HepG2 (cell line): ENCODE results near the gene INHA. TPM values are rescaled to one million over a fixed set of nuclear protein-coding genes. Genes with fewer than 3 reads are reported as not detected.

ENCODE experiments used
- BCLAF1 ChIP-seq: fragments of 450-650 bp; IDR thresholded peaks from 2 replicates; pipeline ENCODE4 v1.6.1; 2017; ENCODE audit warnings: mild to moderate bottlenecking
- CBFB ChIP-seq: sonication (generic); formaldehyde crosslinking; IDR thresholded peaks from 2 replicates; pipeline ENCODE4 v1.4.0; 2020; ENCODE audit warnings: missing genetic modification reagents
- CREM ChIP-seq, 2 experiments: sonication (generic) in 1 of 2; formaldehyde crosslinking in 1 of 2; IDR thresholded peaks; 2 replicates each; pipeline versions ENCODE4 v1.4.0 to v1.6.1; 2016 to 2020; ENCODE audit warnings: antibody characterized with exemption in 1 of 2, mild to moderate bottlenecking in 1 of 2, missing genetic modification reagents in 1 of 2
- ELF1 ChIP-seq: sonication (generic); formaldehyde crosslinking; IDR thresholded peaks from 2 replicates; pipeline ENCODE4 v1.4.0; 2020; ENCODE audit warnings: missing genetic modification reagents
- FOXK1 ChIP-seq: sonication (generic); formaldehyde crosslinking; IDR thresholded peaks from 2 replicates; pipeline ENCODE4 v1.4.0; 2020; ENCODE audit warnings: low read depth, missing genetic modification reagents, borderline replicate concordance
- GABPA ChIP-seq, 2 experiments: IDR thresholded peaks; 2 replicates each; pipeline ENCODE4 v1.6.1; 2011 to 2016; ENCODE audit warnings: low read depth in 2 of 2, low read length in 1 of 2, missing biosample characterization in 1 of 2, missing genetic modification characterization in 1 of 2
- NFRKB ChIP-seq: fragments of 450-650 bp; IDR thresholded peaks from 2 replicates; pipeline ENCODE4 v1.6.1; 2017
- NONO ChIP-seq, 2 experiments: fragments of 450-650 bp in 1 of 2; sonication (generic) in 1 of 2; formaldehyde crosslinking in 1 of 2; IDR thresholded peaks in 1 of 2; conservative IDR thresholded peaks in 1 of 2; 2 replicates each; pipeline versions ENCODE4 v1.6.1 to v1.8.0; 2017 to 2022; ENCODE audit warnings: mild to moderate bottlenecking in 1 of 2, missing genetic modification reagents in 1 of 2, moderate library complexity in 1 of 2
- U2AF1 ChIP-seq: fragments of 200-400 bp; formaldehyde crosslinking; optimal IDR thresholded peaks from 2 replicates; pipeline ENCODE3; 2017; ENCODE audit warnings: mild to moderate bottlenecking, low read depth, low read length
- UBTF ChIP-seq: sonication (generic); formaldehyde crosslinking; IDR thresholded peaks from 2 replicates; pipeline ENCODE4 v1.4.0; 2020; ENCODE audit warnings: mild to moderate bottlenecking, missing genetic modification reagents
- ZNF567 ChIP-seq: sonication (generic); formaldehyde crosslinking; IDR thresholded peaks from 2 replicates; pipeline ENCODE4 v1.8.1; 2023; ENCODE audit warnings: mild to moderate bottlenecking, missing genetic modification reagents, borderline replicate concordance
- polyA plus RNA-seq, 8 experiments: library from polyadenylated mRNA; depleted of rRNA in 3 of 8; stranded (reverse) in 7 of 8; unstranded in 1 of 8; fragments of >200 nt; fragmentation: Illumina TruSeq in 4 of 8; extraction: Trizol in 4 of 8; gene quantifications; 2 replicates each; pipeline versions ENCODE4 v1.2.1 to v1.2.3, GENCODE V29; 2011 to 2016; ENCODE audit warnings: low read depth in 4 of 8, missing spikeins in 1 of 8, mixed read lengths in 1 of 8; ENCODE audit not compliant: insufficient read depth in 1 of 8
- total RNA-seq, 5 experiments: library from RNA; depleted of rRNA; stranded (reverse); fragments of >200 nt; fragmentation: Illumina TruSeq; extraction: Trizol; gene quantifications; 2 replicates each; pipeline ENCODE4 v1.2.3, GENCODE V29; 2016; ENCODE audit warnings: low read depth in 1 of 5
- TF ChIP-seq, protein P1 (sequence below): sonication (generic); formaldehyde crosslinking; IDR thresholded peaks from 2 replicates; pipeline ENCODE4 v1.5.1; 2020; ENCODE audit warnings: missing genetic modification reagents, mild to moderate bottlenecking, borderline replicate concordance
- TF ChIP-seq, protein P2 (sequence below): sonication (generic); formaldehyde crosslinking; IDR thresholded peaks from 2 replicates; pipeline ENCODE4 v1.5.0; 2020; ENCODE audit warnings: mild to moderate bottlenecking, missing genetic modification reagents
- TF ChIP-seq, protein P3 (sequence below): sonication (generic); formaldehyde crosslinking; IDR thresholded peaks from 2 replicates; pipeline ENCODE4 v1.4.0; 2020; ENCODE audit warnings: mild to moderate bottlenecking, missing genetic modification reagents

INHA gene
- total and polyA plus RNA-seq, 2 of the 13 experiments (the other 11 are each of a cell fraction or from before 2014, with no cell fraction given), result 4.1 to 15.2 TPM

GRCh38 chr2:219541611-219542180 lies 30.4 kb upstream of the INHA start (continued):
- TF ChIP-seq, protein P1, sequence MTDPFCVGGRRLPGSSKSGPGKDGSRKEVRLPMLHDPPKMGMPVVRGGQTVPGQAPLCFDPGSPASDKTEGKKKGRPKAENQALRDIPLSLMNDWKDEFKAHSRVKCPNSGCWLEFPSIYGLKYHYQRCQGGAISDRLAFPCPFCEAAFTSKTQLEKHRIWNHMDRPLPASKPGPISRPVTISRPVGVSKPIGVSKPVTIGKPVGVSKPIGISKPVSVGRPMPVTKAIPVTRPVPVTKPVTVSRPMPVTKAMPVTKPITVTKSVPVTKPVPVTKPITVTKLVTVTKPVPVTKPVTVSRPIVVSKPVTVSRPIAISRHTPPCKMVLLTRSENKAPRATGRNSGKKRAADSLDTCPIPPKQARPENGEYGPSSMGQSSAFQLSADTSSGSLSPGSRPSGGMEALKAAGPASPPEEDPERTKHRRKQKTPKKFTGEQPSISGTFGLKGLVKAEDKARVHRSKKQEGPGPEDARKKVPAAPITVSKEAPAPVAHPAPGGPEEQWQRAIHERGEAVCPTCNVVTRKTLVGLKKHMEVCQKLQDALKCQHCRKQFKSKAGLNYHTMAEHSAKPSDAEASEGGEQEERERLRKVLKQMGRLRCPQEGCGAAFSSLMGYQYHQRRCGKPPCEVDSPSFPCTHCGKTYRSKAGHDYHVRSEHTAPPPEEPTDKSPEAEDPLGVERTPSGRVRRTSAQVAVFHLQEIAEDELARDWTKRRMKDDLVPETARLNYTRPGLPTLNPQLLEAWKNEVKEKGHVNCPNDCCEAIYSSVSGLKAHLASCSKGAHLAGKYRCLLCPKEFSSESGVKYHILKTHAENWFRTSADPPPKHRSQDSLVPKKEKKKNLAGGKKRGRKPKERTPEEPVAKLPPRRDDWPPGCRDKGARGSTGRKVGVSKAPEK (CRISPR knock-in tag), result 0 out of 2 replicates have a peak, but pooled peaks have one; percentile 22
- TF ChIP-seq NFRKB, result no peak
- no peak for TF ChIP-seq NONO (IDR thresholded peaks at IDR 0.05)
- peak; percentile 82 for TF ChIP-seq NONO (CRISPR knock-in tag; conservative IDR thresholded peaks at IDR 0.05)
- TF ChIP-seq CREM (IDR thresholded peaks at IDR 0.05), result no peak
- TF ChIP-seq CREM (CRISPR knock-in tag; IDR thresholded peaks at IDR 0.05), result no peak
- TF ChIP-seq GABPA (IDR thresholded peaks at IDR 0.05; ENCODE audit: low read depth, low read length), result no peak
- TF ChIP-seq GABPA (CRISPR knock-in tag; IDR thresholded peaks at IDR 0.05; ENCODE audit: low read depth), result peak; percentile 19; the same call in 1 of the 2 replicates
- TF ChIP-seq CBFB (CRISPR knock-in tag), result peak; percentile 61; the same call in 1 of the 2 replicates
- TF ChIP-seq ELF1 (CRISPR knock-in tag), result peak; percentile 85
- peak; percentile 92 for TF ChIP-seq UBTF
- TF ChIP-seq BCLAF1, result no peak
- TF ChIP-seq U2AF1, result peak; percentile 29
- TF ChIP-seq ZNF567 (CRISPR knock-in tag), result peak; percentile 85; the same call in 1 of the 2 replicates
- TF ChIP-seq, protein P2, sequence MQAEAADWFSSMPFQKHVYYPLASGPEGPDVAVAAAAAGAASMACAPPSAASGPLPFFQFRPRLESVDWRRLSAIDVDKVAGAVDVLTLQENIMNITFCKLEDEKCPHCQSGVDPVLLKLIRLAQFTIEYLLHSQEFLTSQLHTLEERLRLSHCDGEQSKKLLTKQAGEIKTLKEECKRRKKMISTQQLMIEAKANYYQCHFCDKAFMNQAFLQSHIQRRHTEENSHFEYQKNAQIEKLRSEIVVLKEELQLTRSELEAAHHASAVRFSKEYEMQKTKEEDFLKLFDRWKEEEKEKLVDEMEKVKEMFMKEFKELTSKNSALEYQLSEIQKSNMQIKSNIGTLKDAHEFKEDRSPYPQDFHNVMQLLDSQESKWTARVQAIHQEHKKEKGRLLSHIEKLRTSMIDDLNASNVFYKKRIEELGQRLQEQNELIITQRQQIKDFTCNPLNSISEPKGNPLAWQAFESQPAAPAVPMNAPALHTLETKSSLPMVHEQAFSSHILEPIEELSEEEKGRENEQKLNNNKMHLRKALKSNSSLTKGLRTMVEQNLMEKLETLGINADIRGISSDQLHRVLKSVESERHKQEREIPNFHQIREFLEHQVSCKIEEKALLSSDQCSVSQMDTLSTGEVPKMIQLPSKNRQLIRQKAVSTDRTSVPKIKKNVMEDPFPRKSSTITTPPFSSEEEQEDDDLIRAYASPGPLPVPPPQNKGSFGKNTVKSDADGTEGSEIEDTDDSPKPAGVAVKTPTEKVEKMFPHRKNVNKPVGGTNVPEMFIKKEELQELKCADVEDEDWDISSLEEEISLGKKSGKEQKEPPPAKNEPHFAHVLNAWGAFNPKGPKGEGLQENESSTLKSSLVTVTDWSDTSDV, result 0 out of 2 replicates have a peak, but pooled peaks have one; percentile 76
- TF ChIP-seq, protein P3, sequence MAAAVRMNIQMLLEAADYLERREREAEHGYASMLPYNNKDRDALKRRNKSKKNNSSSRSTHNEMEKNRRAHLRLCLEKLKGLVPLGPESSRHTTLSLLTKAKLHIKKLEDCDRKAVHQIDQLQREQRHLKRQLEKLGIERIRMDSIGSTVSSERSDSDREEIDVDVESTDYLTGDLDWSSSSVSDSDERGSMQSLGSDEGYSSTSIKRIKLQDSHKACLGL (CRISPR knock-in tag), result peak; percentile 91
- peak; percentile 57 for TF ChIP-seq FOXK1
